ENCODE data around the gene CTCF.
A peak's percentile ranks its signal among the peaks of the same experiment; 100 is the strongest.

DNA sequence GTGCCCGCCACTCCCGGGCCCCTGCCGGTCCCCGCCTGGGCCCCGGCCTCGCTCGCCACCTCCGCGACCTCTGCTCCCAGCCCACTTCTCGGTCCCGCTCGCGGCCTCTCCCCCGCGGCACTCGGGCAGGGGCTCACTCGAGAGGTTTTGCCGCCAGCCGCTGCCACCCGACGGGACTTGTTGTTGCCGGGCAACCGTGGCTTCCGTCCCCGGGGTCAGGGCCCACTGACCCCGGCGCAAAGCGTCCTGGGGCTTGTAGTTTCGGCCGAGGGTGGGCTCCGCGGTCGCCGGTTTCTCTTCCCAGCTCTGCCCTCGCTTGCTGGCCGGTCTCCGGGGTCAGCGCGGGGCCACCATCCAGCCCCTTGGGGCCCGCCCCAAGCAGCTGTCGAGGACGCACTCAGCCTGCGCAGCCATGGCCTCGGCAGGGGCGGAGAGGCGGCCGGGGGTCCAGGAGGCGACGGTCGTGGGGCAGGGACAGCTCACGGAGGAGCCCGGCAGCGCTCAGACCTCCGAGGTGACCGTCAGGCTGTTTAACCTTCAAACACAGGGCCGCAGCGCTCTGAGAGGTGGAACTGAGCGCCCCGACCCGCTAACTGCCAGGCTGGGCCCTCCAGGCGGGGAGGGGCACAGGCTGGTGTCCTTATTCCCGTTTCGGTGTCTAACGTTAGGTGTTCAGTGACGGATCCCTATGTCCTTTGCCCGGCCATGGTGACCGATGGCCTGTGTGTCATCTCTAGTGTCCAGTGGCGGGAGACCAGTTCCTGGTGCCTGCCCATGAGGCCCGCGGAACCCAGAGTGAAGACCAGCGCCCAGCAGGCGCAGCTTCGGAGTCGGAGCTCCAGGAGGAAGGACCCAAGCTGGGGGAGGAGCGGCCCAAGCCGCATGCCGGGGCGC is 104.5 kb downstream of the CTCF start, which contains the start of the genes C16orf86 and ENKD1:
- peak; percentile 10 for TF ChIP-seq YY1 (IDR thresholded peaks at IDR 0.05)
- peak in 1 of 2 donors; percentile 75 for TF ChIP-seq GABPA (IDR thresholded peaks at IDR 0.05 in 1 of 2, conservative IDR thresholded peaks at IDR 0.05 in 1 of 2)
- TF ChIP-seq, protein P1, sequence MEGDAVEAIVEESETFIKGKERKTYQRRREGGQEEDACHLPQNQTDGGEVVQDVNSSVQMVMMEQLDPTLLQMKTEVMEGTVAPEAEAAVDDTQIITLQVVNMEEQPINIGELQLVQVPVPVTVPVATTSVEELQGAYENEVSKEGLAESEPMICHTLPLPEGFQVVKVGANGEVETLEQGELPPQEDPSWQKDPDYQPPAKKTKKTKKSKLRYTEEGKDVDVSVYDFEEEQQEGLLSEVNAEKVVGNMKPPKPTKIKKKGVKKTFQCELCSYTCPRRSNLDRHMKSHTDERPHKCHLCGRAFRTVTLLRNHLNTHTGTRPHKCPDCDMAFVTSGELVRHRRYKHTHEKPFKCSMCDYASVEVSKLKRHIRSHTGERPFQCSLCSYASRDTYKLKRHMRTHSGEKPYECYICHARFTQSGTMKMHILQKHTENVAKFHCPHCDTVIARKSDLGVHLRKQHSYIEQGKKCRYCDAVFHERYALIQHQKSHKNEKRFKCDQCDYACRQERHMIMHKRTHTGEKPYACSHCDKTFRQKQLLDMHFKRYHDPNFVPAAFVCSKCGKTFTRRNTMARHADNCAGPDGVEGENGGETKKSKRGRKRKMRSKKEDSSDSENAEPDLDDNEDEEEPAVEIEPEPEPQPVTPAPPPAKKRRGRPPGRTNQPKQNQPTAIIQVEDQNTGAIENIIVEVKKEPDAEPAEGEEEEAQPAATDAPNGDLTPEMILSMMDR (IDR thresholded peaks at IDR 0.05; ENCODE audit: low read depth, low read length, missing input control), result no peak
- TF ChIP-seq, protein P2, sequence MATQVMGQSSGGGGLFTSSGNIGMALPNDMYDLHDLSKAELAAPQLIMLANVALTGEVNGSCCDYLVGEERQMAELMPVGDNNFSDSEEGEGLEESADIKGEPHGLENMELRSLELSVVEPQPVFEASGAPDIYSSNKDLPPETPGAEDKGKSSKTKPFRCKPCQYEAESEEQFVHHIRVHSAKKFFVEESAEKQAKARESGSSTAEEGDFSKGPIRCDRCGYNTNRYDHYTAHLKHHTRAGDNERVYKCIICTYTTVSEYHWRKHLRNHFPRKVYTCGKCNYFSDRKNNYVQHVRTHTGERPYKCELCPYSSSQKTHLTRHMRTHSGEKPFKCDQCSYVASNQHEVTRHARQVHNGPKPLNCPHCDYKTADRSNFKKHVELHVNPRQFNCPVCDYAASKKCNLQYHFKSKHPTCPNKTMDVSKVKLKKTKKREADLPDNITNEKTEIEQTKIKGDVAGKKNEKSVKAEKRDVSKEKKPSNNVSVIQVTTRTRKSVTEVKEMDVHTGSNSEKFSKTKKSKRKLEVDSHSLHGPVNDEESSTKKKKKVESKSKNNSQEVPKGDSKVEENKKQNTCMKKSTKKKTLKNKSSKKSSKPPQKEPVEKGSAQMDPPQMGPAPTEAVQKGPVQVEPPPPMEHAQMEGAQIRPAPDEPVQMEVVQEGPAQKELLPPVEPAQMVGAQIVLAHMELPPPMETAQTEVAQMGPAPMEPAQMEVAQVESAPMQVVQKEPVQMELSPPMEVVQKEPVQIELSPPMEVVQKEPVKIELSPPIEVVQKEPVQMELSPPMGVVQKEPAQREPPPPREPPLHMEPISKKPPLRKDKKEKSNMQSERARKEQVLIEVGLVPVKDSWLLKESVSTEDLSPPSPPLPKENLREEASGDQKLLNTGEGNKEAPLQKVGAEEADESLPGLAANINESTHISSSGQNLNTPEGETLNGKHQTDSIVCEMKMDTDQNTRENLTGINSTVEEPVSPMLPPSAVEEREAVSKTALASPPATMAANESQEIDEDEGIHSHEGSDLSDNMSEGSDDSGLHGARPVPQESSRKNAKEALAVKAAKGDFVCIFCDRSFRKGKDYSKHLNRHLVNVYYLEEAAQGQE (IDR thresholded peaks at IDR 0.05), result no peak
- TF ChIP-seq JUND (IDR thresholded peaks at IDR 0.05), result no peak
